ENCODE results near the gene MED9.
"Not testable (repeated sequence)": the region's sequence is repeated elsewhere in the genome, so short reads cannot be mapped to it uniquely, and the experiment has no call there.

Gene MED9

DNA sequence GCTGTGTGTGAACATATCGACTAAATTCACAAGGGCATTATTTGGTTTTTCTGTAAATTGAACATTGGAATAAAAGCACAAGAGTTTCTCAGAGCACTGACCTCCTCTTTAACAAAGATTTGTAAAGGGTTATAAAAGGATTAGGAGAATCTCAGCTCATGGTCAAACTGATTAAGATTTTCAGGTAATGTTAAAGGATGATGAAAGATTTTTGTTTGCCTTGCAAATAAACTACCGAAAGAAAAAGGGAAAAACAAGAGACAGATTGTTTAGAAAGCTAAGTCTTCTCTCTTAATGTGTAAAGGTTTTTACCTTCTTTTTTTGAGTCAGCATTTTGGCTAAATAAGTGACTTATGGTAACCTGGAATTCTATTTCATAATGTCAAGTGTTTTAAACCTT is 47.6 kb upstream of the MED9 start:
- Histone ChIP-seq H3K36me3 (ENCODE audit: control insufficient read depth in 2 of 2, insufficient read depth in 1 of 2, low read length in 2 of 2) (no peaks in the 10 kb centered on the region), H3K27ac (ENCODE audit: extremely low read depth, low read depth, low read length) (no peak overlapping the region), H3K9me3 (ENCODE audit: control insufficient read depth, insufficient read depth, low read depth, low read length) (no peaks in the 10 kb centered on the region), H3K4me1 (ENCODE audit: control insufficient read depth, insufficient read depth, low read length) (no peaks in the 10 kb centered on the region), H3K4me3 (ENCODE audit: low read depth, low read length) (no peak overlapping the region)
- no peak for TF ChIP-seq HOXA7 (CRISPR knock-in tag; IDR thresholded peaks at IDR 0.05; ENCODE audit: borderline replicate concordance)
- no peak for TF ChIP-seq ZNF701 (tag by site-specific recombination; IDR thresholded peaks at IDR 0.05)
- TF ChIP-seq ZNF600 (tag by site-specific recombination; IDR thresholded peaks at IDR 0.05): no peak
- TF ChIP-seq ZNF529 (tag by site-specific recombination; IDR thresholded peaks at IDR 0.05; ENCODE audit: insufficient replicate concordance): no peak
- no peak for TF ChIP-seq ZNF292 (tag by site-specific recombination; IDR thresholded peaks at IDR 0.05; ENCODE audit: borderline replicate concordance, low read depth)
- no peak for TF ChIP-seq BCL11A (tag by site-specific recombination; IDR thresholded peaks at IDR 0.05; ENCODE audit: low read depth)
- no peak for TF ChIP-seq ZNF2 (tag by site-specific recombination; IDR thresholded peaks at IDR 0.05)
- ChIA-PET POLR2A (no interaction called here), CTCF (interaction anchor here (0.7 to 1.6 kb wide), 4 partner anchors 11 to 1065 kb away, joined by 3 to 4 read pairs (median 3); no protein-coding TSS in a partner anchor)

DNA sequence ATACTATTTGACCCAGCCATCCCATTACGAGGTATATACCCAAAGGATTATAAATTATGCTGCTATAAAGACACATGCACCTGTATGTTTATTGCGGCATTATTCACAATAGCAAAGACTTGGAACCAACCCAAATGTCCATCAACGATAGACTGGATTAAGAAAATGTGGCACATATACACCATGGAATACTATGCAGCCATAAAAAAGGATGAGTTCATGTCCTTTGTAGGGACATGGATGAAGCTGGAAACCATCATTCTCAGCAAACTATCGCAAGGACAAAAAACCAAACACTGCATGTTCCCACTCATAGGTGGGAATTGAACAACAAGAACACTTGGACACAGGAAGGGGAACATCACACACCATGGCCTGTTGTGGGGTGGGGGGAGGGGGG is 45.9 kb upstream of the MED9 start:
- CTCF ChIA-PET; POLR2A ChIA-PET; H3K36me3 ChIP-seq (ENCODE audit: control insufficient read depth in 2 of 2, insufficient read depth in 1 of 2, low read length in 2 of 2); H3K27ac ChIP-seq (ENCODE audit: extremely low read depth, low read depth, low read length); H3K9me3 ChIP-seq (ENCODE audit: control insufficient read depth, insufficient read depth, low read depth, low read length); H3K4me3 ChIP-seq (ENCODE audit: low read depth, low read length); H3K4me1 ChIP-seq (ENCODE audit: control insufficient read depth, insufficient read depth, low read length): not testable (repeated sequence)
- TF ChIP-seq ZNF146 (tag by site-specific recombination; IDR thresholded peaks at IDR 0.05): peak; percentile 91
- TF ChIP-seq, protein P1, sequence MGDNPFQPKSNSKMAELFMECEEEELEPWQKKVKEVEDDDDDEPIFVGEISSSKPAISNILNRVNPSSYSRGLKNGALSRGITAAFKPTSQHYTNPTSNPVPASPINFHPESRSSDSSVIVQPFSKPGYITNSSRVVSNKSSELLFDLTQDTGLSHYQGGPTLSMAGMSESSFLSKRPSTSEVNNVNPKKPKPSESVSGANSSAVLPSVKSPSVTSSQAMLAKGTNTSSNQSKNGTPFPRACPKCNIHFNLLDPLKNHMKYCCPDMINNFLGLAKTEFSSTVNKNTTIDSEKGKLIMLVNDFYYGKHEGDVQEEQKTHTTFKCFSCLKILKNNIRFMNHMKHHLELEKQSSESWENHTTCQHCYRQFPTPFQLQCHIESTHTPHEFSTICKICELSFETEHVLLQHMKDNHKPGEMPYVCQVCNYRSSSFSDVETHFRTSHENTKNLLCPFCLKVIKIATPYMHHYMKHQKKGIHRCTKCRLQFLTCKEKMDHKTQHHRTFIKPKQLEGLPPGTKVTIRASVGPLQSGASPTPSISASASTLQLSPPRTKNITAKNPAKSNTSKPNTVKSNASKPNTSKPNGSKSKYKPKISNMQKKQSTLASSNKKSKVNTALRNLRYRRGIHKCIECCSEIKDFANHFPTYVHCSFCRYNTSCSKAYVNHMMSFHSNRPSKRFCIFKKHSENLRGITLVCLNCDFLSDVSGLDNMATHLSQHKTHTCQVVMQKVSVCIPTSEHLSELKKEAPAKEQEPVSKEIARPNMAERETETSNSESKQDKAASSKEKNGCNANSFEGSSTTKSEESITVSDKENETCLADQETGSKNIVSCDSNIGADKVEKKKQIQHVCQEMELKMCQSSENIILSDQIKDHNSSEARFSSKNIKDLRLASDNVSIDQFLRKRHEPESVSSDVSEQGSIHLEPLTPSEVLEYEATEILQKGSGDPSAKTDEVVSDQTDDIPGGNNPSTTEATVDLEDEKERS (tag by site-specific recombination; IDR thresholded peaks at IDR 0.05): 0 out of 2 replicates have a peak, but pooled peaks have one; percentile 44

DNA sequence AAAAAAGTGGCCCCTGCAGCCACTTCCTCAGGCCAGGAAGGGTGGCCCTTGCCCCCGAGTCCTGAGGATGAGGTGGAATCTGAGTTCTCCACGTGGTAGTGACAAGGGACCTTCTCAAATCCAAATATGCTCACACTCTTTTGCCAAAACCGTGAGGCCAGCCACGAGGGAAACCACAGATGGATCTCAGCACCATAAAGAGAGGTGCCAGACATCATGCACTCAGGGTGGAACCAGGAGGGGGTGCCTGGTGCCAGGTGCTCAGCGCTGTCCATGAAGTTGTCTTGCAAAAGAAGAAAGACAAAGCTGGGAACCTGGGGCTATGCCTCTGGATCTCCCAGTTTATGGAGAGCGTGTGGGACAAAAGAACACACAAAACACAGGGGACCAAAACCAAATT is 45.2 kb upstream of the MED9 start:
- H3K36me3 ChIP-seq (ENCODE audit: control insufficient read depth in 2 of 2, insufficient read depth in 1 of 2, low read length in 2 of 2): no peaks in the 10 kb centered on the region
- no peaks in the 10 kb centered on the region for H3K4me1 ChIP-seq (ENCODE audit: control insufficient read depth, insufficient read depth, low read length)
- H3K4me3 ChIP-seq (ENCODE audit: low read depth, low read length): no peak overlapping the region
- ChIA-PET POLR2A (no interaction called here), CTCF (interaction anchor here (1.0 kb wide), 1 partner anchor 29 kb away, joined by 4 read pairs; no protein-coding TSS in a partner anchor)
- TF ChIP-seq ZNF350 (tag by site-specific recombination; IDR thresholded peaks at IDR 0.05) (no peak), SP7 (tag by site-specific recombination; IDR thresholded peaks at IDR 0.05) (no peak), ZNF138 (tag by site-specific recombination; IDR thresholded peaks at IDR 0.05; ENCODE audit: borderline replicate concordance) (no peak), ZNF560 (tag by site-specific recombination; IDR thresholded peaks at IDR 0.05; ENCODE audit: borderline replicate concordance) (no peak), ZNF555 (tag by site-specific recombination; conservative IDR thresholded peaks at IDR 0.05) (no peak), GLI2 (tag by site-specific recombination; IDR thresholded peaks at IDR 0.05; ENCODE audit: borderline replicate concordance, low read depth) (no peak), ZNF561 (tag by site-specific recombination; IDR thresholded peaks at IDR 0.05; ENCODE audit: borderline replicate concordance) (no peak), GLIS2 (tag by site-specific recombination; IDR thresholded peaks at IDR 0.05) (no peak), KLF10 (tag by site-specific recombination; IDR thresholded peaks at IDR 0.05) (no peak), ZNF677 (tag by site-specific recombination; IDR thresholded peaks at IDR 0.05) (no peak), SCRT1 (tag by site-specific recombination; IDR thresholded peaks at IDR 0.05; ENCODE audit: borderline replicate concordance) (no peak), ZBTB21 (tag by site-specific recombination; IDR thresholded peaks at IDR 0.05) (no peak), ZNF600 (tag by site-specific recombination; IDR thresholded peaks at IDR 0.05) (no peak), ZNF174 (tag by site-specific recombination; IDR thresholded peaks at IDR 0.05) (no peak)
- TF ChIP-seq, protein P2, sequence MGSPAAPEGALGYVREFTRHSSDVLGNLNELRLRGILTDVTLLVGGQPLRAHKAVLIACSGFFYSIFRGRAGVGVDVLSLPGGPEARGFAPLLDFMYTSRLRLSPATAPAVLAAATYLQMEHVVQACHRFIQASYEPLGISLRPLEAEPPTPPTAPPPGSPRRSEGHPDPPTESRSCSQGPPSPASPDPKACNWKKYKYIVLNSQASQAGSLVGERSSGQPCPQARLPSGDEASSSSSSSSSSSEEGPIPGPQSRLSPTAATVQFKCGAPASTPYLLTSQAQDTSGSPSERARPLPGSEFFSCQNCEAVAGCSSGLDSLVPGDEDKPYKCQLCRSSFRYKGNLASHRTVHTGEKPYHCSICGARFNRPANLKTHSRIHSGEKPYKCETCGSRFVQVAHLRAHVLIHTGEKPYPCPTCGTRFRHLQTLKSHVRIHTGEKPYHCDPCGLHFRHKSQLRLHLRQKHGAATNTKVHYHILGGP (tag by site-specific recombination; IDR thresholded peaks at IDR 0.05): no peak
- TF ChIP-seq, protein P3, sequence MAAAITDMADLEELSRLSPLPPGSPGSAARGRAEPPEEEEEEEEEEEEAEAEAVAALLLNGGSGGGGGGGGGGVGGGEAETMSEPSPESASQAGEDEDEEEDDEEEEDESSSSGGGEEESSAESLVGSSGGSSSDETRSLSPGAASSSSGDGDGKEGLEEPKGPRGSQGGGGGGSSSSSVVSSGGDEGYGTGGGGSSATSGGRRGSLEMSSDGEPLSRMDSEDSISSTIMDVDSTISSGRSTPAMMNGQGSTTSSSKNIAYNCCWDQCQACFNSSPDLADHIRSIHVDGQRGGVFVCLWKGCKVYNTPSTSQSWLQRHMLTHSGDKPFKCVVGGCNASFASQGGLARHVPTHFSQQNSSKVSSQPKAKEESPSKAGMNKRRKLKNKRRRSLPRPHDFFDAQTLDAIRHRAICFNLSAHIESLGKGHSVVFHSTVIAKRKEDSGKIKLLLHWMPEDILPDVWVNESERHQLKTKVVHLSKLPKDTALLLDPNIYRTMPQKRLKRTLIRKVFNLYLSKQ (tag by site-specific recombination; IDR thresholded peaks at IDR 0.05; ENCODE audit: borderline replicate concordance): no peak
- H3K9me3 ChIP-seq (ENCODE audit: control insufficient read depth, insufficient read depth, low read depth, low read length): no peaks in the 10 kb centered on the region
- H3K27ac ChIP-seq (ENCODE audit: extremely low read depth, low read depth, low read length): no peak overlapping the region
